Measurements from ENCODE around the gene TARBP1.

- TF ChIP-seq POLR2A (IDR thresholded peaks at IDR 0.05) = no peak
- no peak for TF ChIP-seq CTCF (IDR thresholded peaks at IDR 0.05)
- TF ChIP-seq POLR2AphosphoS5 (IDR thresholded peaks at IDR 0.05; ENCODE audit: insufficient read depth in 1 of 2, low read depth in 1 of 2) = no peak
Measured at GRCh38 chr1:234427950-234428646, 50.9 kb downstream of the TARBP1 start.

Data from vagina (tissue), 2 donors.